Superior temporal gyrus (tissue), 1 donor: Measurements from ENCODE around the gene CACNG7.
"Not testable (repeated sequence)": the region's sequence is repeated elsewhere in the genome, so short reads cannot be mapped to it uniquely, and the experiment has no call there.

Experiments
- DNase-seq: peaks from one replicate; pipeline ENCODE4 v3.0.0-alpha.2; 2016; ENCODE audit errors: extremely low spot score

The CACNG7 gene

DNA sequence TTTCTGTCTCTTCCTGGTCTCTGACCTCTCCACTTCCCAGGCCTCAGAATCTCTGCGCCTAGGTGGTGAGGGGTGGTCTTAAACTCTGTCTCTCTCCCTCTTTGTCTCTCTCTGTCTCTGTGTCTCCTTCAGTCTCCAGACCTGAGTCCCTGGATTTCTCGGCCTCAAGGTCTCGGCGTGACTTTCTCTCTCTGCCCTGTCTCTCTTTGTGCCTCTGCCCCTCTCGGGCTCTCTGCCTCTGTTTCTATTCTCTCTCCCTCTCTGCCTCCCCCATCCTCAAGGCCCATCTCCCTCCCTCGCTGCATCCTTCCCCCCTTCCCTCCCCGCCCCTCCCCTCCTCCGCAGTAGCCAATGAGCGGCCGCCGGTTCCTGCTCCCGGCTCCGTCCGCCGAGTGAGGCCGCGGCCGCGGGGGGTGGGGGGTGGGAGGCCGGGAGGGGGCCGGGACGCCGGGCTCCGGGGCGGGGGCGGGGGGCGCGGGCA is at the start of gene CACNG7:
CACNG7 (plus strand) TSS at position 344 of the 481 bp plus-strand sequence. CDS start 3,554 bp downstream, outside the sequence.
- peak; percentile 43 for DNase-seq

DNA sequence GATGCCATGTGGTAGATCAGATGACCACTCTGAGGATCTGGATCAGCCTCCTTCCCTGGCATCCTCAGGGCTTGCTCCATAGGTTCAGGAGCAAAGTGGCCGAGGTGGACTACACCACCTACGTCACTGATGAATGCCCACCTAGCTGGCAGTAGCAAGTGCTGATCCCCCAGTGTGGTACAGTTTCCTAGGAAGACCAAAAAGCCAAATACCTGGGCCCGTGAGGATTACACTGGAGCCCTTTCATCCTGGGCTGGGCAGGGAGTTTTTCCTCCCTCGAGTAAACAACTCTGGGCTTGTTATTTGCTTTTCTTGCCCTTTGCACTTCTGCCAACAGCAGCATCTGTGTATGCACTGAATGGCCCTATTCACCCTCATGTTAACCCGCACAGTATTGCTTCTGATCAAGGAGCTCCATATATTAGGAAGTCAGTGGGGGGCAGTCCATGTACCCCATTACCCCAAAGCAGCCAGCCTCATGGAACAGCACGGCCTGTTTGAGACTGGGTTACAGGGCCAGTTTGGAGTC is 44.7 kb upstream of the CACNG7 start:
- peak; percentile 87 for DNase-seq

DNA sequence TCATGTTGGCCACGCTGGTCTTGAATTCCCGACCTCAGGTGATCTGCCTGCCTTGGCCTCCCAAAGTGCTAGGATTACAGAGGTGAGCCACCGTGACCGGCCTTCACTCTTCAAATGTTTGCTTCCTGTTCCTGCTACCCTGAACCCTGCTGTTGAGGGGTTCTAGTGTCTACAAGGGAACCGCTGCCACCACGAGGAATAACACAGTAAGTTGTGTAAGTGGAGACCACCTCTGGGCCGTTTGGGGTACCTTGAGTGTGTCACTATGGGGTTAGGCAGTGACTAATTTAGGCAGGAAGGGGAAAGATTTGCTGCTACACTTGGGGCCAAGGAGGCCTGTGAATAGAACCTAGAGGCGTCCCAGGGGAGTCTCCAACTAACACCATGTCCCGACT is 43.6 kb upstream of the CACNG7 start:
- DNase-seq, result peak; percentile 61

- DNase-seq, result peak; percentile 83
These were observed 42.9 kb upstream of the CACNG7 start for GRCh38 chr19:53865918-53866864.

GRCh38 chr19:53866865-53867224 is 42.2 kb upstream of the CACNG7 start:
- DNase-seq, result no peak

GRCh38 chr19:53867225-53868090 is 41.6 kb upstream of the CACNG7 start, which contains the start of gene MYADM:
TSS of gene MYADM (plus strand) at chr19:53867883. CDS start at chr19:53873530, 5,647 bp downstream.
- DNase-seq, result peak; percentile 98

DNA sequence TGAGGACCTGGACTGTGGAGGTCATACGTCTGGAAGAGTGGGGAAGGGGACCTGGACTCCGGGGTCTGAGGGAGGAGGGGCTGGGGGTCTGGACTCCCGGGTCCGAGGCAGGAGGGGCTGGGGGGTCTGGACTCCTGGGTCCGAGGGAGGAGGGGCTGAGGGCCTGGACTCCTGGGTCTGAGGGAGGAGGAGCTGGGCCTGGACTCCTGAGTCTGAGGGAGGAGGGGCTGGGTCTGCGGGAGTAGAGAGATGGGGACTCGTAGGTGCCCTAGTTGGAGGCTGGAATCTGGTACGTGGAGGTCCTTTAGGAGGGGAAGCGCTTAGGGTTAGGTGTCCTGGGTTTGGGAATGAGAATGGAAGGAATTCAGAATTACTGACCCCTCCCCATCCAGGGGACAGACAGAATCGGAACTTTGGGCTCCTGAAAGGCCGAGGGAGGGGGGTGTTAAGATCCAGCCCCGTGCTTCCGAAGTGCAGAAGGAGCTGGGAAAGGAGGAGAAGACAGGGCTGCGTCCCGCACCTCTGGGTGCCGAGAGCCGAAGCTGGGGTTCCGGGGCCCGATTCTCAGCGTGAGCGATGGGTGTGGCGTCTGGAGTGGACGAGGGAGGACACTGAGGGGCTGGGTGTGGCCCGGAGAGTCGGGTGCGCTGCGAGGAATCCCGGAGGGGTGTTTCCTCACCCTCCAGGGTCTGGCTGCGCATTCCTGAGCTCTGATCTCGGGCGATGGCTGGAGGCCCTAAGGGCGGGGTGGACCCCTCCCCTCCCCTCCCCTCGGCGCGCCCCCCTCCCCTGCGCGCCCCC is 40.8 kb upstream of the CACNG7 start:
- no peak for DNase-seq

DNA sequence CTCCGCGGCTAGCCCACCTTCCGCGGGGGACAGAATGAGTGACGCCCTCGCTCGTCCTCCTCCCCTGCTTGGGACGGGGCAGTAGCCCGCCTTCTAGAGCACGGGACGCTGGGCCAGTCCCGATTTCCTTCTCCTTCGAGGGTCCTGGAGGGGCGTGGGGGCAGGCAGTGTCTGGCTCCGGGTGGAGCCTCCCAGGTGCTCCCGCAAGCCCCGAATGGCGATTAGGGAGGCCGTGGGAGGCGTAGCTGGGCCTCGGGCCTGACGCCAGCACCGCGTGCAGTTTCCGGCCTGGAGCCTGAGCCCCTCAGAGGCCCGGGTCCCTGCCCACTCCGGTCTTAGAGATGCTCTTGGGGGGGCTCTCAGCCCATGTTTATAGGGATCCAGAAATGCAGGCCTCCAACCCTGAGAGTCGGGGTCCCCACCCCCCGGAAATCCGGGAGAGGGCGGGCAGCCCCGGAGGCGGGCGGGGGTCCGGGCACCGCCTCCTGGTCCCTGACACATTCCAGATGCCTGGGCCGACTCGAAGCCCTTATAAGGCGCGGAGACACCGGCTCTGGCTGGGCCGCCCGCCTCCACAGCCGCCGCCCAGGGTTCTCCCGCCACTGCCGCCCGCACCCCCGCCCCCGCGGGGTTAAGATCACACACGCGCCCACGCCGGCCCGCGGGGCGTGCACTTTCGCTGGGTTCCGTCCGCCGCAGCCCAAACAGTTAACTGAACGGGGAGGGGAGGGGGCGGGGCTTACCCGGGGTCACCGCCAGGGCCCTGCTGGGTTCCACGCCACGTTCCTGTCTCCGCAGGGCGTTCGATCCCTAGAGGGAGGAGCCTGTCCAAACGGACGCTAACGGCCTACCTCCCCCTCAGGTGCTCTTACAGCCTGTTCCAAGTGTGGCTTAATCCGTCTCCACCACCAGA is 39.9 kb upstream of the CACNG7 start:
- no peak for DNase-seq

GRCh38 chr19:53869805-53870484 is 39.1 kb upstream of the CACNG7 start:
- not testable (repeated sequence) for DNase-seq

DNA sequence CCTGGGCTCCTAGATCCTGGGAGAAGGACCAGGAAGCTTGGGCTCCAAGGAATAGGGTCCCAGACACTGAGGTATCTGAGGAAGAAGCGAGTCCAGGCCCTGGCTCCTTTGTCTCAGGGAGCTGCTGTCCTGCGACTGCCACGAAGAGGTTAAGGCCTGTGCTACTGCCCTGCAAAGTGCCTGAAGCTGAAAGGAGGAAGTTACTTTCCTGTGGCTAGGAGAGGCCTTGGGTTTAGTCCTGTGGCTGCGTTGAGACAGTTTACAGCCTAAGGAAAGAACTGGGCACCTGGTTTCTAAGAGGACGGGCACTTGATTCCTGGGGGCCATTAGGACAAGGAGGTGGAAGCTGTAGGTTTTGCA is 38.6 kb upstream of the CACNG7 start:
- no peak for DNase-seq

DNA sequence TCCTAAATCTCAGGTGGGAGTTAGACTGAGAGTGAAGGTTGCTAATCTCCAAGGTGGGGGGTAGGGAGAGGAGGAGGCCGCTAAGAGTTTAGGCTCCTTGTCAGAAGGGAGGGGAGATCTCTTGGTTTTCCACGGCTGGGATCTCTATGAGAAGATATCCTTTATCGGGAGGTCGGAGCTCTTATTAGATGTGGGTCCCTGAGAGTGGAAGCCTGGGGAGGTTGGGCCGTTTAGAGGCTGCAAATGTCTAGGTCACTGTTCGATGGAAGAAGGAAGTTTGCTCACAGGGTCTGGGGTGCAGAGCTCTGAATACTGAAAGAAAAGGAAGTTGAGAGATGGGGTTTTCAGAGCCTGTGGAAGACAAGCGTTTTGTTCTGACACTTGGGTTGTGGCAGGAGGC is 37.6 kb upstream of the CACNG7 start:
- DNase-seq, result no peak

DNA sequence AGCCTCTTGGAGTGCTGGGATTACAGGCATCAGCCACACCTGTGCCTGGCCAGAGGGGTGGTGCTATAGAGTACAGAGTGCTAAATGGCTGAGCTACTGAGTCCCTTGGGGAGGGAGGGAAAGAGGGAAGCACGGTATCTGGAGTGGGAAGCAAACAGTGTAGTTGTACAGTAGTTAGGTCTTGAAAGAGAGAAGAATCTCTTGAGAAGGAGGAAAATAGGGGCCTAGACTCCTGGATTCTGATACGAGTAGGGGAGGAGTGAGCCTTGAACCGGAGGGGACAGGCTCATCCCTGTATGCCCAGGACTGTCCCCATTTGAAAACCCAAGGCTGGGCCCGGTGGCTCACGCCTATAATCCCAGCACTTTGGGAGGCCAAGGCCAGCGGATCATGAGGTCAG is 36.3 kb upstream of the CACNG7 start:
- no peak for DNase-seq

DNA sequence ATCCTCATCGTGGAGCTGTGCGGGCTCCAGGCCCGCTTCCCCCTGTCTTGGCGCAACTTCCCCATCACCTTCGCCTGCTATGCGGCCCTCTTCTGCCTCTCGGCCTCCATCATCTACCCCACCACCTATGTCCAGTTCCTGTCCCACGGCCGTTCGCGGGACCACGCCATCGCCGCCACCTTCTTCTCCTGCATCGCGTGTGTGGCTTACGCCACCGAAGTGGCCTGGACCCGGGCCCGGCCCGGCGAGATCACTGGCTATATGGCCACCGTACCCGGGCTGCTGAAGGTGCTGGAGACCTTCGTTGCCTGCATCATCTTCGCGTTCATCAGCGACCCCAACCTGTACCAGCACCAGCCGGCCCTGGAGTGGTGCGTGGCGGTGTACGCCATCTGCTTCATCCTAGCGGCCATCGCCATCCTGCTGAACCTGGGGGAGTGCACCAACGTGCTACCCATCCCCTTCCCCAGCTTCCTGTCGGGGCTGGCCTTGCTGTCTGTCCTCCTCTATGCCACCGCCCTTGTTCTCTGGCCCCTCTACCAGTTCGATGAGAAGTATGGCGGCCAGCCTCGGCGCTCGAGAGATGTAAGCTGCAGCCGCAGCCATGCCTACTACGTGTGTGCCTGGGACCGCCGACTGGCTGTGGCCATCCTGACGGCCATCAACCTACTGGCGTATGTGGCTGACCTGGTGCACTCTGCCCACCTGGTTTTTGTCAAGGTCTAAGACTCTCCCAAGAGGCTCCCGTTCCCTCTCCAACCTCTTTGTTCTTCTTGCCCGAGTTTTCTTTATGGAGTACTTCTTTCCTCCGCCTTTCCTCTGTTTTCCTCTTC is 35.1 kb upstream of the CACNG7 start:
- DNase-seq, result no peak

- no peak for DNase-seq
These were observed 34.5 kb upstream of the CACNG7 start for GRCh38 chr19:53874606-53874990.

GRCh38 chr19:53875602-53876325 is 33.3 kb upstream of the CACNG7 start:
- DNase-seq, result no peak

DNA sequence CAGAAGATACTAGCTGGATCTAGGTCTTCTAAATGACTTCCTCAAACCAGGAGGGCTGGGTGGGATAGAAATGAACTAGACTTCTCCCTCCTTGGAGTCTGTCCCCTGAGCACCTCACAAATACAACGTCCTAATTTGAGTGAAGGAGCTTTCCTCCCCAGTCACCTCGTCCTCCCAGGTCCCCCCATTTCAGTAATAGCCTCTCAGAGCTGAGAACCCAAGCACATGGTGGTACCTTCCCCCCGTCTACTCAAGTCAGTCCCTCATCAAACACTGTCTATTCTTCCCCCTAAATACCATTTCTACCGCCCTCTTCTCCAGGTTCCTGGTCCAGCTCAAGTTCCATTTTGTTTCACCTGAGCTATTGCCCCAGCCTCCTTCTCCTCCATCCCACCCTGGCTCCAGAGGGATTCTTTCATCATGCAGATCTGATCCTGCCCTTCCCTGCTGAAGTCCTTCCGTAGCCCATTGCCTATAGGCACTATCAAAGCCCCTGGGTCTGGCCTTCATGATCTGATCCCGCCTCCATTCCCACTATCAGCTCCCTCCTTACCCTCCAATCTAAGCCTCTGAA is 32.3 kb upstream of the CACNG7 start:
- DNase-seq, result no peak

DNA sequence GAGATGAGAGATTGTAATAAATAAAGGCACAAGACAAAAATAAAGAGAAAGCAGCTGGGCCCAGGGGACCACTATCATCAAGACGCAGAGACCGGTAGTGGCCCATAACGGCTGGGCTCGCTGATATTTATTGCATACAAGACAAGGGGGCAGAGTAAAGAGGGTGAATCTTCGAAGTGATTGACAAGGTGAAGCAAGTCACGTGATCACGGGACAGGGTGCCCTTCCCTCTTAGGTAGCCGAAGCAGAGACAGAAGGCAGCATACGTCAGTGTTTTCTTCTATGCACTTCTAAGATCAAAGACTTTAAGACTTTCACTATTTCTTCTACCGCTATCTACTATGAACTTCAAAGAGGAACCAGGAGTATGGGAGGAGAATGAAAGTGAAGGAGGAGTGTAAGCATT is 31.7 kb upstream of the CACNG7 start:
- no peak for DNase-seq

DNA sequence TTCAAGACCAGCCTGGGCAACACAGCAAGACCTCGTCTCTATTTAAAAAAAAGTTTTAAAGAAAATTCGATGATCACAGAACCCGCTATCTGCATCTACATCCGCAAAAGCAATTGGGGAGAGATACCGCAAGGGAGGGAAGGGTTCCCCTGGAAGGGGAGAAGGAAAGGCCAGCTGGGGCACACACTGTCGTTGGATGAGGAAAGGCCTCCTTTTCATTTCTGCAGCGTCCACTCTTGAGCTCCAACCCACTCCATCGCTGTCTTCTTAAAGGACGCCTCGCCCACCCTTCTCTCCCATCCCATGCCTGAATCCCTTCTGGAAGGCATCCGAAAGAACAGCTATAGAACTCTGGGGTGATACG is 30.3 kb upstream of the CACNG7 start:
- DNase-seq, result no peak
